DLD1 (cell line): Measurements from ENCODE around the gene EEPD1.
"Not testable (repeated sequence)": the region's sequence is repeated elsewhere in the genome, so short reads cannot be mapped to it uniquely, and the experiment has no call there.

Source experiments
- in situ Hi-C: cut with HindIII; loops from 2 replicates; pipeline ENCODE4 v1.10.0; 2017; ENCODE audit warnings: low sequenced_read_pairs

EEPD1 gene

GRCh38 chr7:36249091-36249490 lies 96.0 kb downstream of the EEPD1 start:
- in situ Hi-C loops: no loop called here

GRCh38 chr7:36253699-36254098 lies 100.6 kb downstream of the EEPD1 start:
- in situ Hi-C loops: no loop called here

- in situ Hi-C loops: not testable (repeated sequence)
Measured at GRCh38 chr7:36258510-36259259, 105.6 kb downstream of the EEPD1 start.

DNA sequence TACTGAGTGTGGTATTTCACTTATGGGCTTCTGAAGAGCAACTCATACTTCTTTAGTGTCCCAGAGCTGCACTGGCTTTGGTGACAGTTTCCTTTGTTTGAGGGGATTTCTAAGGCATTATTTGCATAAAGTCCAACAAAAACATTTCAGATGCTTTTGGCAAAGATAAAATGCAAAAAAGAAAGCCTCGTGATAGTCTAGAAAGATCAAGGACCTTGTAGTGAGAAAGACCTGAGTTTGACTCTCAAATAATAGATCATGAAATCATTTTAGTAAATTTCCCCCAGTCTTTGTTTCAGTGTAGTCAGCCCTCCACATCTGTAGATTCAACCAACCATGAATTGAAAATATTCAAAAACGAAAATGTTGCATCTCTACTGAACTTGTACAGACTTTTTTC lies 107.4 kb downstream of the EEPD1 start:
- in situ Hi-C loops: no loop called here

DNA sequence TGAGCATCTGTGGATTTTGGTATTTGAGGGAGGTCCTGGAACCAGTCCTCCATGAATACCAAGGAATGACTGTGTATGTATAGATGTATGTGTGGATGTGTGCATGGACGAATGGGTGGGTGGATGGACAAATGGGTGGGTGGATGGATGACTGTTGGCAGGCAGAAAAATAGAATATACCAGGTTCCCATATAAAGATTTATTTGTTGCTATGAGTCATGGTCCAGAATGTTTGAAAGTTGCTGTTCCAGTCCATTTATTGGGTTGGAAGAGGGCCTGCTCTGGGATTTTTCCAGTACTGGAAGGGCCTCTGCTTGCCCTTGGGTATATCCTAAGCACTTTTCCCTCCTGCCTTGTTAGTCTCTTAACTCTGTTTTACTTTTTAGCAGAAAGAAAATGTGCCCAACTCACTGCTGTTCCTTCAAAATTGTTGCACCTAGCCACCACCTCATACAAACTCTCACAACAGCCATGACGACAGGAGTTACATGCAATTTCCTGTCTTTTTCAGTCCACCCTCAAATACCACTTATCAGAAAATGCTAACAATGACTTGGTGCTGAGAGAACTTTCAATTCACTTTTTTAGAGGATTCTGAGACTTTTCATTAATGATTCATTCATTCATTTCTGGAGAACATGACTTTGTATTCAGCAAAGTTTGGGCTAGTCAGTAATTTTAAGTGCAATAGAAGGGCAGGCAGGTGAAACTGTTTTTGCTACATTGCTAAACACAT lies 108.1 kb downstream of the EEPD1 start:
- in situ Hi-C loops: no loop called here

DNA sequence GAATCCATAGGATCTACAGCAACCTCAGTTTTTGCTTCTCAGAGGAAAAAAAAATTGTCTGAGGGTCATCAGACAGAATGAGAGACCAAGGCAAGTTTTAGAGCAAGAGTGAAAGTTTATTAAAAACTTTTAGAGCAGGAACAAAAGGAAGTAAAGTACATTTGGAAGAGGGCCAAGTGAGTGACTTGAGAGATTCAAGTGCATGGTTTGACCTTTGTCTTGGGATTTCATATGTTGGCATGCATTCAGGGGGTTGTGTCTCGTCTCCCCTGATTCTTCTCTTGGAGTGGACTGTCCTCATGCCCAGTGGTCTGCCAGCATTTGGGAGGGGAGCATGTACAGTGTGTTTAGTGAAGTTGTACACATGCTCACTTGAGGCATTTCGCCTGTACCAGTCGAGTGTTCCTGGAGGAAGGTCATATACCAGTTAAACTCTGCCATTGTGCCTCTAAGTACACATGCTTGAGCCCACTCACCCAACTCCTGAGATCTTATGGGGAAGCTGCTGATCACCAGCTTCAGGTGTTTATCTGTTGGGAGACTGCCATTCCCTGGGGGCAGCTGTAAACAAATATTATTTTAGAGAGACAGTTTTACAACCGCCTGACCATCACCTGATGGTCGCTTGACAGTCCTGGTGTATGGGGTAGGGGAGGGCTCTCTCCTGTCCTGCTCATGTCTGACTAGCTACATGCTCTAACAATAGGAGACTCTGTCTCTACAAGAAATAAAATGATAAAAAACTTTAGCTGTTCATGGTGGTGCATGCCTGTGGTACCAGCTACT lies 109.4 kb downstream of the EEPD1 start:
- in situ Hi-C loops: no loop called here

- in situ Hi-C loops: no loop called here
Measured at GRCh38 chr7:36263095-36263484, 110.0 kb downstream of the EEPD1 start.

GRCh38 chr7:36264123-36264801 lies 111.2 kb downstream of the EEPD1 start:
- in situ Hi-C loops: no loop called here

DNA sequence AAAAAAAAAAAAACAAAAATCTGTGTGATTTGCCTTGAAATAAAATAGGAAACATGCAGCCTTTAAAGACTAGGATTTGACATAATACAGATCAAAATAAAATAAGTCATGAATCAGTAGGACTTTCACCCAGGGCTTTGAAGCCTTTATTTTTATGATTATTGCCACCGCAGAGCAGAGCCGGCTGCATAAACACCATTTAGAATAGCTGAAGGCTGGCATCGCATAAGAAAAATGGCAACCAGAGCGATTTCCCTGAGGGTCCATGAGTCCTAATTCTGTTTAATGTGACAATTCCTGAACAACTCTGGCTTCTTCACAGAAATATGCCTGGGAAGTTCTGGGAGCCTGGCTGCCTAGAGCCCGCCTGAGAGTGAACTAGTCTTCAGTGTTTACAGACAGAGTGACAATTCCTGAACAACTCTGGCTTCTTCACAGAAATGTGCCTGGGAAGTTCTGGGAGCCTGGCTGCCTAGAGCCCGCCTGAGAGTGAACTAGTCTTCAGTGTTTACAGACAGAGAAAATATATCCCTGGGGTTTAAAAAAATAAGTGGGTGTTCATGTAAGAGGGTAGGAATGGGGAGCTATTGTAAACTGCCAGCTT lies 112.0 kb downstream of the EEPD1 start:
- in situ Hi-C loops: no loop called here

- in situ Hi-C loops: no loop called here
Measured at GRCh38 chr7:36265680-36266079, 112.6 kb downstream of the EEPD1 start.

DNA sequence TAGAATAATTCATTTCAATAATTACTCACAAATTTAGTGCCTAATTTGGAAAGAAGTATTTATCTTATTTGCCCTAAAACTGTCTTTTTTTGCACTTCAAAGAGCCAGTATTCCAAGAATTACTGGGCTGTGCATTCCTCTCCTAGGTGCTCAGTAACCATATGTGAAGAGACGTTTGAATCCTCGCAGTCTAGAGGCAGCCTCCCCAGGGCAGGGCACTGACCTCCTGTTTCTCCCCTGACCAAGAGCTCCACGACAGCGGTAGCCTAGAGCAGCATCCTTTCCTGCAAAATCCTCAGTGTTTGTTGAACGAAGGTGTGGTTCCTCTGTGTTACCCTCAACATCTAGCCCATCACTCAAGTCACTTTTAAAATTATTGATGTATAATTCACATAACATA lies 113.1 kb downstream of the EEPD1 start:
- in situ Hi-C loops: no loop called here

- in situ Hi-C loops: no loop called here
Measured at GRCh38 chr7:36266683-36267082, 113.6 kb downstream of the EEPD1 start.

GRCh38 chr7:36272211-36272566 lies 119.1 kb downstream of the EEPD1 start:
- in situ Hi-C loops: no loop called here

- in situ Hi-C loops: no loop called here
Measured at GRCh38 chr7:36272567-36273269, 119.7 kb downstream of the EEPD1 start.

DNA sequence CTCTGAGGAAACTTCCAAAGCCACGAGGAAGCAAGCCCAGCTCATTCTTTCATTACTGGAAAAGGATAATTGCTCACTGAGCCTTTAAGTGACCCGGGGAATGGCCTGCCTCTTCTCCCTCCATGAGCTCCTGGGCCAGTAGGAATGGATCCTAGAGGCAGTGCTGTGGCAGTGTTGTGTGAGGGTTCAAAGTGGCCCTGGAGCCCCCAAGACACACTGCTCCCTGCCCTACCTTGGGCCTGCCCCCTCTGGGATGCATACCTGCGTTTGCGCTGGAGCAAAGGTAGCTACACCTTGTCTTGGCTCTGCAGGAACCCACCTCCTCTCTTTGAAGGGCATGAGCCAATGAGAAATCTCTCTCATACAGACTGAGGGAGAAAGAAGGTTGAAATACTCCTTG lies 120.8 kb downstream of the EEPD1 start:
- in situ Hi-C loops: no loop called here

GRCh38 chr7:36275735-36276284 lies 122.8 kb downstream of the EEPD1 start:
- in situ Hi-C loops: no loop called here

DNA sequence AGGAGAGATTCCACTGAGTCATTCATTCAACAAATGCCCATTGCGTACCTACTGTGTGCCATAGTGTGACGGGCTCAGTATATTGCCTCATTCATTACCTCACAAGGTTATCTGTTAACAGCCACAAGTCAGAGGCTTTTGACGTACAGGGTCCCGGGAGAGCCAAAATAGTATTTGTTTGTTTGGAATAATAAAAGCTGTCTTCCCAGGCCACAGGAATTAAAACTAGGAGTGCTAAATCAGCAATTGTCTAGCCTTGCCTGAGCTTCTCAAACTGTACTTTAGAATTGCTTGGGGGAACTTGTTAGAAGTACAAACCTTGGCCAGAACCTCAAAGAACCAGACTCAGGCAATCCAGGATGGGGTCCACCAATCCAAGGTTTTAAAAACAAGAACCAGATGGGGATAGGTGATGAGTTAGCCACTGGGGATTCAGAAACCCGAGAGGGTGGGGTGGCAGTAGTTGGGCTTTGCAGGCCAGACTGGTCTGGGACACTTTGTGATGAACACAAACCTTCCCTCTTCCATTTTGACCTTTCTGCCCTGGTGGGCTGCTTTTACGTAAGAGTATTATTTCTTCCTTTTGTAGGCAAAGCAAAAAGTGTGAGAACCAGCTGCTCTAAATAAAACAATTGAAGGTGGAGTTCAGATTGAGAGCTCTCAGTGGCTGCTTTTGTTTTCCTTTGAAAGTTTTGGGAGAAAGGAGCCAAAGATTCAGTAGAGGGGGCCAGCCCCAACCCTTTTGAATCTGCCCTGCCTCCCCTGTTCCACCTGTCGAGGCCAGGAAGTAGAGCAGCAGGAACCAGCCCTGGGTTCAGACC lies 123.6 kb downstream of the EEPD1 start:
- in situ Hi-C loops: no loop called here

GRCh38 chr7:36277249-36277542 lies 124.1 kb downstream of the EEPD1 start:
- in situ Hi-C loops: no loop called here

GRCh38 chr7:36278069-36278619 lies 125.1 kb downstream of the EEPD1 start:
- in situ Hi-C loops: no loop called here
